HG03378 (cell line): Measurements from ENCODE around the gene STC2.

Experiments
- ATAC-seq: cut with Tn5 transposase; IDR thresholded peaks from one replicate; pipeline ENCODE4 v1.9.1; 2021; ENCODE audit warnings: mild to moderate bottlenecking, moderate library complexity; ENCODE audit not compliant: unreplicated experiment

STC2 gene

DNA sequence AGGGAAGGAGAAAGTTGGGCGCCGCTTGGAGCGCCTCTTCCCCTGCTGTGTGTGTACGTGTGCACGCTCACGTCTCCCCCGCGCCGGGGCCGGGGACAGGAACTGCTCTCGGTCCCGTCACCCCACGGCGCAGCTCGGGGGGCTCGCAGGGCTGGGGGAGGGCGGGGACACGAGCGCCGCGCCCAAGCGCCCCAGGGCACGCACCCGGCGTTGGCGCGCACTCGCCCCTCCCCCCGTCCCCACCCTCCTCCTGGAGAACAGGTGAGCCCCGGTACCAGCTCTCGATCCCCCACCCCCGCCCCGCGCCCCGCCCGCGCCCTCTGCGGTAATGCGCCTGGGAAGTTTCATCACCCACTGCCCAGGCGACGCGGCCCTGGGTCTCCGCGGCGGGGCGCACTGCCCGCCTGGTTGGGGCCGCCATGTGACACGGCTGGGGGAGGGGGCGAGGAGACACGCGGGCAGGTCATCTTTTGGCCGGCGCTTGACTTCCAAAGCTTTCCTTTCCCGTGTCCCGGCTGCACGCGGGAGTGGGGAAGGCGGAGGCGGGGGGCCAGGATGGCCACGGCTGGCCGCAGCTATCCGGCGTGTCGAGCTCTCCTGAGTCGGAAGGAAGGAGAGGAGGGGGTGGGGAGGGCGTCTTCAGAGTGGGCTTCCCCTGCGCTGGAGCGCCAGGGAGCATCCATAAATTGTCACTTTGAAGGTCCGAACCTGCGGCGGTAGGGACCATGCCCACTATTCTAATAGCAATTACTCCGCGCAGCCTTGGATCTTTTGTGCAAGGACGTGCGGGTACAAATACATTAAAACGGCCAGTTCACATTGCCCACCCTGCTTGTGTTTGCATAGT, 1.5 kb upstream of the STC2 start:
- ATAC-seq: no peak

DNA sequence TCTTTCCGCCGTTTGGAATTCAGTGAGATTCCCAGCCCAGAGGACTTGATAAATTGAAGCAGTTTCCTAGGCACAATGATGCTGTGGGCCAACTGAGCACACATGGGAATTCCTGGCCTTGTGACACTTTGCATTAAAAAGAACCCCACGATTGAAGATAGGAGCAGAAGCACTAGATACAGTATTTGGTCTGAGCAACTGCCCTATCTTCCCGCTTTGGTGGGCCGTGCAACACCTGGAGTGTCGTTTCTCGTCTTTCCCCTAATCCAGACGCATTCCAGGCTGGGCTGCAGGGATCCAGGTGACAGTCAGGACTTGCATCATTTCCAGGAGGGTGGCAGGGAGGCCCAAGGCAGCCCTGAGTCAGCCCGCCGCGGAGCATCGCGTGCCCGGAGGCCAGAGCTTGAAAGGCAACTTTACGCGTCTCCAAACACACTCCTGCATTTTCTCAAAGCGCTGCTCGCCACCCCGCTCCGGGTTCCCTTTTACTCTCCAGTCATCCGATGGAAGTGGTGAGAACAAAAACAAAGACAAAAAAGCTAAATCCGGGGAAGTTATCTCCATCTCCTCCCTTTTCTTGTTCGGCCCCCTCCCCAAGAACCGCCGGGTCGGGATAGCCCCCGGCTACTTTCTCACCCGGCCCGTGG, 753 bp upstream of the STC2 start:
- ATAC-seq: no peak

DNA sequence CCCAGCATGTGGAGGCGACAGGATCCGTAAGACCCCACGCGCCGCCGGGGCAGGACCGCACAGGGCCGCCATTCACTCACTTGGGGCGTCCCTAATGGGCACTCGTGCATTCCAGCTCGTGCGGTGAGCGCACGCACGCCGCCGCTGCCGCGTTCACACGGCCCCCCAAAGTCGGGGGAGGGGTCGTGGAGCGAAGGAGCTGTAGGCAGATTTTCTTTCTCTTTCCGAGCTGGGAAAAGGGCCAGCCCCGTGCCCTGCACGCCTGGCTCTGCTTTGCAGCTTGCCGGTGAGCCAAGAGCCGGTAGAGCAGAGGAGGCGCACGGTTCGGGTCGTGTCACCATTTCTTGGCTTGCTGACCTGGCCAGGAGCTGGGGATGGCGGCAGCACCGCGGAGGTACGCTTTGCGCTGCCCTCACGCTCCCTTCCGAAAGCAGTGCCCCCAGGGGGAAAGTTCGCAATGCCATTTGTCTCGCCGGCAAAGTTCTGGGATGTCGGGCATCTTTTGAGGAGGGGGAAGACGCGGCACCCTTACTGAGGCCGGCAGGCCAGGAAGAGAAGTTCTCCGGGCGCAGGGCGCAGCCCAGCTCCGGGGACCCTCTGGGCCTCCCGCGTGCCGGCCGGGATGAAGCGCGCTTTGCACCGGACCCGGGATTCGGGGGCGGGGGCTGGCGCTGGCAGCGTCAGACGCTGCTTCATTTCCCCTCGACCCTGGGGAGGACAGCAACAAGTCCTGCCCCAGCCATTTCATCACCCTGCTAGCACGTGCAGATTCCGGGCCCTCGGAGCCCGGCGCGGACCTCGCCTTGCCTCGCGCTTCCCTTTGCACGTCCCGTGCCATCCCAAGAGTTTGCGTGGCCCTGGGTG, 898 bp downstream of the STC2 start:
- ATAC-seq: no peak

DNA sequence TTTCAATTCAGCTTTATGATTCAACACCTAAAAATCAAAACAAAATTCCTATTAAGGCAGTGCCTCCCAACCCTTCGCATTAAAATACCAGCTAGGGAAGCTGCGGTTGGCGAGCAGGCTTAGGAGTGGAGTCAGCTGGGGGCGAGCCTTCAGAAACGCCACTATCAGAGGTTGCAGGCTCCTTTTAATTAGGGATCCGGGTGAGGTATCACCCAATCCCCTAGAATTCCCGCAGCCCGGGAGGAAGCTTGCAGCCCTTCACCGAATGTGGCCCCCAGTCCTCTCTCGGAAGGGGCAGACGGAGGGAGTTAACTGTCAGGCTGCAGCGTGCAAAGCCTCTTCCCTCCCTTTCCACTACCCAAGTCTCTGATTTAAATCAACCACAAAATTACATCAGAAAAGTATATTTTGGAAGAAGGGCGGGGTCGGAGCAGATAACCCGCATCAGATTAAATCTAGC, 1.7 kb downstream of the STC2 start:
- ATAC-seq: no peak

GRCh38 chr5:173325091-173325698, 3.0 kb downstream of the STC2 start:
- no peak for ATAC-seq

GRCh38 chr5:173324115-173325001, 3.9 kb downstream of the STC2 start:
- no peak for ATAC-seq

GRCh38 chr5:173323799-173324114, 4.5 kb downstream of the STC2 start:
- ATAC-seq: no peak

GRCh38 chr5:173323106-173323798, 5.0 kb downstream of the STC2 start:
- no peak for ATAC-seq

- no peak for ATAC-seq
Measured at GRCh38 chr5:173321886-173322285, 6.3 kb downstream of the STC2 start.

GRCh38 chr5:173320259-173320658, 8.0 kb downstream of the STC2 start:
- ATAC-seq: no peak

- no peak for ATAC-seq
Measured at GRCh38 chr5:173319646-173320045, 8.6 kb downstream of the STC2 start.

GRCh38 chr5:173318881-173319620, 9.2 kb downstream of the STC2 start:
- no peak for ATAC-seq

GRCh38 chr5:173318330-173318729, 9.9 kb downstream of the STC2 start:
- no peak for ATAC-seq

DNA sequence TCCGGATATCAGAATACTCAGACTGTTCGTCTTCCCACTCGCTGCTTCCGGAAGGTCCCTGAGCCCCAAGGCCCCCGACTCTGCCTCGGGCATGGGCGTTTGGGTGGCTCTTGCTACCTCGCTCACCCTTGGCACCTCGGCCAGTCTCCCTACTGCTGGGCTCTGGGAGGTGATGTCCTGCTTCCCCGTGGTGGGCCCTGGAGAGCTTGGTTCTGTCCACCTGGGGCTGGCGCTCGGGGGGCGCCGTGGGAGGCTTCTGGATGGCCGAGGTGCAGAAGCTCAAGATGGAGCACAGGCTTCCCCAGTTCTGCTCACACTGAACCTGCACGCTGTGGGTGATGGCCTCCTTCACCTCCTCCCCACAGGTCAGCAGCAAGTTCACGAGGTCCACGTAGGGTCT, 10.4 kb downstream of the STC2 start:
- ATAC-seq: no peak

GRCh38 chr5:173317091-173317730, 11.0 kb downstream of the STC2 start:
- ATAC-seq: no peak

DNA sequence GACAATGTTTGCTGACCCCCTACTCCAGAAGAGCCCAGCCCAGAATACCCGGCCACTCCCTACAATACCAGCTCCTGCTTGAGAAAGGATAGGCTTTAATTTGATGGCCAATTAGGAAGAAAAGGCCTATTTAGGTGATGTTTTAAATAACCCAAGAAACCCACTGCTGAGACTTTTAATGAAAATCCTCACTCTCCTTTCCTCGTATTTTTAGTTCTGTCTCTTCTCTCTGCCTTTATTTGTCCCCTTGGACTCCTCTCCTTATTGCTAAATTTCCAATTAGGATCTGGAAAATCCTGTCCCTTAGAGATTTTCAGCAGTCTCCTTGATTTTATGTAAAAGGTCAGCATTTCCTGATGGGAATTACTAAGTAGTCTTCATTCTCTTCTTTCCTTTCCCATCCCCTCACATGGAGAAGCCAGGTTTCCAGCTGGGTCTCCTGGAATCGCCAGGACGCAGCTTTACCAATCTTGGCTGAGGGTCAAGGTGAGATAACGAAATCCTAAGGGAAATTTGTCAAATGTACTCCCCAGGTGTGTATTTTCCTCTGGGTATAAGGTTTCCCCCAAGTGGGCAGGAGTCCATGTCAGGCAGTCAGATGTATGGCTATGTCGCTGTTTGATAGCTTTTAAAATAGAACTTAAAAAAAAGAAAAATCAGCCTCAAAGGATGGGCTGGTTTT, 11.7 kb downstream of the STC2 start:
- no peak for ATAC-seq

DNA sequence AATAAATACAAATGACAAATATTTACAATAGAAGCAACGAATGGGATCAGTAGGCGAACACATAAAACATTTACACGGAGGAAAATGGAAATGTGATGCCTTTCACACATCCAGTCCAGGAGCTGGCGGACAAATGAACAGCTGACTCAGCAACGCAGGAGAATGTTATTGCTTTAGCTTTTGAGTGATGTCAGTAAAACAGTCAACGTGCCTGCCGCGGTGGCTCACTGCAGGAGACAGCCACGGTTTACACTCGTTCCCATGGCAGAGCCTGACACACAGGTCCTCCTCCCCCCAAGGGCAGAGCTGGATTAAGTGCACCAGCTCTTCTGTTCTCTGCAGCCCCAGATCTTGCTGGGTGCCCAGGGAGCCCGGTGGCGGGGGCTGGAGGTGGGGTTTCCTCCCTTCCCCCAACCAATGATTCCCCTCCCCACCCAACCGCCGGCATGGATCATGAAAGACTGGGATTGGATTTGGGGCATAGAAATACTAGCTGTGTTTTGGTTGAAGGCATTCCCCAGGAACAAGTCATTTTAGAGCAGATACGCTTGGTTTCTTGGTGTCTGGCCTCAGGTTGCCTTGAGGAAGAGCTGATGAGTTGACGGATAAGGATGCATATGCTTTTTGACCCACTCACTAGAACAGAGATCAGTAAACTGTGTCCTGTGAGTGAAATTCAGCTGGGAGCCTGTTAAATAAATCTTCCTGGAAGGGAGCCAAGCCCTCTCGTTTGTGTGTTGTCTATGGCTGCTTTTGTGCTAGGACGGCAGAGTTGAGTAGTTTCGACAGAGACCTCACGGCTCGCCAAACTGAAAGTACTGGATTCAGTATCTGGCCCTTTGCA, 12.5 kb downstream of the STC2 start:
- no peak for ATAC-seq
